Activated T-helper 17 cell treated with anti-CD3 and anti-CD28 coated beads, Interleukin-2, amount 50 U/mL, for 72 hours (primary cell): ENCODE measurements around the gene TRIM25. TPM values are rescaled to one million over a fixed set of nuclear protein-coding genes. Genes with fewer than 3 reads are reported as not detected.
"Not testable (repeated sequence)": the region's sequence is repeated elsewhere in the genome, so short reads cannot be mapped to it uniquely, and the experiment has no call there.

Source experiments
- ATAC-seq: fragments of 150-1000 bp; cut with Tn5 transposase; replicated peaks from 2 replicates; pipeline ENCODE4 v1.10.0; 2021; ENCODE audit warnings: mild to moderate bottlenecking, moderate library complexity
- H3K27ac Mint-ChIP-seq: one replicate; pipeline ENCODE4 v1.8.0; 2022; ENCODE audit warnings: mixed read lengths
- H3K27me3 Mint-ChIP-seq: one replicate; pipeline ENCODE4 v1.8.0; 2022; ENCODE audit warnings: mixed read lengths
- H3K36me3 Mint-ChIP-seq: one replicate; pipeline ENCODE4 v1.8.0; 2022; ENCODE audit warnings: low read depth, mild to moderate bottlenecking, mixed read lengths
- H3K4me1 Mint-ChIP-seq: one replicate; pipeline ENCODE4 v1.8.0; 2022; ENCODE audit warnings: mixed read lengths
- H3K4me3 Mint-ChIP-seq: one replicate; pipeline ENCODE4 v1.8.0; 2022; ENCODE audit warnings: mild to moderate bottlenecking, mixed read lengths
- H3K9me3 Mint-ChIP-seq: one replicate; pipeline ENCODE4 v1.8.0; 2022; ENCODE audit warnings: mixed read lengths
- total RNA-seq, 2 donors: library from RNA; stranded (reverse); gene quantifications; one replicate each; pipeline ENCODE4 v1.2.3, GENCODE V29; 2022

TRIM25 gene
- 100 to 1,000 TPM; 121 to 285 TPM for total RNA-seq

- Mint-ChIP-seq H3K4me1 (peaks cover 46% of the 10 kb centered on the region), H3K4me3 (peak within 1 kb of the TSS; percentile 91), H3K27me3 (no peaks in the 10 kb centered on the region), H3K27ac (peak within 1 kb of the TSS; percentile 100), H3K9me3 (peaks cover 3% of the 10 kb centered on the region), H3K36me3 (peaks cover 76% of the 10 kb centered on the region)
- peak; percentile 66 for ATAC-seq
Measured at GRCh38 chr17:56913867-56914580, at the start of gene TRIM25. Gene TRIM25, minus strand, starts transcription at chr17:56914049. Its CDS starts 61 bp downstream, at chr17:56913988.

GRCh38 chr17:56960596-56961538 lies 47.0 kb upstream of the TRIM25 start, which contains the start of gene COIL:
Gene COIL, minus strand, starts transcription at chr17:56961050. Its CDS starts 31 bp downstream, at chr17:56961019.
- Mint-ChIP-seq H3K9me3 (no peaks in the 10 kb centered on the region), H3K36me3 (no peaks in the 10 kb centered on the region), H3K27me3 (no peaks in the 10 kb centered on the region), H3K27ac (peak within 1 kb of the TSS; percentile 86), H3K4me3 (peak within 1 kb of the TSS; percentile 72), H3K4me1 (peaks cover 5% of the 10 kb centered on the region)
- ATAC-seq: peak; percentile 98

GRCh38 chr17:56956992-56957391 lies 43.1 kb upstream of the TRIM25 start:
- Mint-ChIP-seq H3K27ac (no peak overlapping the region), H3K36me3 (peaks cover 17% of the 10 kb centered on the region), H3K27me3 (no peaks in the 10 kb centered on the region), H3K4me1 (peaks cover 5% of the 10 kb centered on the region), H3K9me3 (no peaks in the 10 kb centered on the region), H3K4me3 (no peak overlapping the region)
- no peak for ATAC-seq

- peaks cover 86% of the 10 kb centered on the region for H3K36me3 Mint-ChIP-seq
- H3K27ac Mint-ChIP-seq: peak overlapping the region; percentile 2
Measured at GRCh38 chr17:56949595-56949994, 35.7 kb upstream of the TRIM25 start.

GRCh38 chr17:56948491-56948890 lies 34.6 kb upstream of the TRIM25 start:
- no peaks in the 10 kb centered on the region for H3K9me3 Mint-ChIP-seq
- ATAC-seq: no peak

More at GRCh38 chr17:56949595-56949994, 35.7 kb upstream of the TRIM25 start:
- no peaks in the 10 kb centered on the region for H3K9me3 Mint-ChIP-seq
- ATAC-seq: no peak
- no peak overlapping the region for H3K4me3 Mint-ChIP-seq
- H3K27me3 Mint-ChIP-seq: no peaks in the 10 kb centered on the region
- peaks cover 4% of the 10 kb centered on the region for H3K4me1 Mint-ChIP-seq

GRCh38 chr17:56947741-56948140 lies 33.9 kb upstream of the TRIM25 start:
- peaks cover 94% of the 10 kb centered on the region for H3K36me3 Mint-ChIP-seq
- no peak overlapping the region for H3K4me3 Mint-ChIP-seq
- no peak overlapping the region for H3K27ac Mint-ChIP-seq
- H3K27me3 Mint-ChIP-seq: no peaks in the 10 kb centered on the region
- no peaks in the 10 kb centered on the region for H3K9me3 Mint-ChIP-seq
- peaks cover 9% of the 10 kb centered on the region for H3K4me1 Mint-ChIP-seq
- ATAC-seq: no peak

More at GRCh38 chr17:56948491-56948890, 34.6 kb upstream of the TRIM25 start:
- Mint-ChIP-seq H3K4me1 (peaks cover 4% of the 10 kb centered on the region), H3K4me3 (no peak overlapping the region), H3K36me3 (peaks cover 89% of the 10 kb centered on the region), H3K27ac (no peak overlapping the region), H3K27me3 (no peaks in the 10 kb centered on the region)

GRCh38 chr17:56945938-56946505 lies 32.2 kb upstream of the TRIM25 start:
- Mint-ChIP-seq H3K9me3 (no peaks in the 10 kb centered on the region), H3K4me3 (no peak overlapping the region), H3K27ac (no peak overlapping the region), H3K27me3 (no peaks in the 10 kb centered on the region), H3K36me3 (peaks cover 100% of the 10 kb centered on the region), H3K4me1 (peaks cover 9% of the 10 kb centered on the region)
- no peak for ATAC-seq

GRCh38 chr17:56943505-56944125 lies 29.8 kb upstream of the TRIM25 start:
- H3K4me3 Mint-ChIP-seq: no peak overlapping the region
- H3K27me3 Mint-ChIP-seq: no peaks in the 10 kb centered on the region
- no peaks in the 10 kb centered on the region for H3K9me3 Mint-ChIP-seq
- H3K36me3 Mint-ChIP-seq: peaks cover 100% of the 10 kb centered on the region
- peak overlapping the region; percentile 83 for H3K27ac Mint-ChIP-seq
- ATAC-seq: peak; percentile 83
- H3K4me1 Mint-ChIP-seq: peaks cover 10% of the 10 kb centered on the region

- no peak overlapping the region for H3K4me3 Mint-ChIP-seq
- peaks cover 20% of the 10 kb centered on the region for H3K4me1 Mint-ChIP-seq
- no peaks in the 10 kb centered on the region for H3K9me3 Mint-ChIP-seq
- peak; percentile 43 for ATAC-seq
- H3K27me3 Mint-ChIP-seq: no peaks in the 10 kb centered on the region
- H3K27ac Mint-ChIP-seq: peak overlapping the region; percentile 79
- peaks cover 97% of the 10 kb centered on the region for H3K36me3 Mint-ChIP-seq
Measured at GRCh38 chr17:56939869-56940484, 26.1 kb upstream of the TRIM25 start.

- H3K9me3 Mint-ChIP-seq, H3K27me3 Mint-ChIP-seq: not testable (repeated sequence)
- Mint-ChIP-seq H3K27ac (peak overlapping the region; percentile 89), H3K36me3 (peaks cover 95% of the 10 kb centered on the region), H3K4me1 (peaks cover 17% of the 10 kb centered on the region), H3K4me3 (peak overlapping the region; percentile 56)
- peak; percentile 42 for ATAC-seq
Measured at GRCh38 chr17:56938206-56938605, 24.4 kb upstream of the TRIM25 start.

- Mint-ChIP-seq H3K4me3 (peak overlapping the region; percentile 56), H3K4me1 (peaks cover 15% of the 10 kb centered on the region), H3K9me3 (no peaks in the 10 kb centered on the region), H3K36me3 (peaks cover 90% of the 10 kb centered on the region), H3K27ac (peak overlapping the region; percentile 89), H3K27me3 (no peaks in the 10 kb centered on the region)
- ATAC-seq: peak; percentile 34
Measured at GRCh38 chr17:56937687-56938086, 23.8 kb upstream of the TRIM25 start.

GRCh38 chr17:56936697-56937322 lies 23.0 kb upstream of the TRIM25 start:
- Mint-ChIP-seq H3K4me3 (no peak overlapping the region), H3K36me3 (peaks cover 81% of the 10 kb centered on the region), H3K9me3 (no peaks in the 10 kb centered on the region), H3K27me3 (no peaks in the 10 kb centered on the region), H3K27ac (peak overlapping the region; percentile 18), H3K4me1 (peaks cover 15% of the 10 kb centered on the region)
- no peak for ATAC-seq

GRCh38 chr17:56935461-56935860 lies 21.6 kb upstream of the TRIM25 start:
- Mint-ChIP-seq H3K4me1 (peaks cover 15% of the 10 kb centered on the region), H3K9me3 (no peaks in the 10 kb centered on the region), H3K4me3 (no peak overlapping the region), H3K36me3 (peaks cover 68% of the 10 kb centered on the region), H3K27me3 (no peaks in the 10 kb centered on the region), H3K27ac (no peak overlapping the region)
- ATAC-seq: no peak
